ENCODE data around the gene PRPF38A. TPM values are rescaled to one million over a fixed set of nuclear protein-coding genes. Genes with fewer than 3 reads are reported as not detected.

PRPF38A gene
- total RNA-seq, 4 donors from 2014 or later, result 10.6 to 20.4 (median 14.3) TPM

- H3K4me3 ChIP-seq, result no peak overlapping the region
- DNase-seq (ENCODE audit: low spot score in 2 of 2), result no peak
- H3K36me3 ChIP-seq, result peaks cover 100% of the 10 kb centered on the region
- no peak overlapping the region for H3K27ac ChIP-seq
- no peaks in the 10 kb centered on the region for H3K4me1 ChIP-seq
- no peaks in the 10 kb centered on the region for H3K27me3 ChIP-seq
- TF ChIP-seq POLR2A (IDR thresholded peaks at IDR 0.05) (no peak), EP300 (IDR thresholded peaks at IDR 0.05) (no peak), CTCF (IDR thresholded peaks at IDR 0.05) (no peak), POLR2AphosphoS5 (IDR thresholded peaks at IDR 0.05) (no peak)
- H3K9me3 ChIP-seq, result no peaks in the 10 kb centered on the region
- no CpG with 5 or more reads among the region's 9 CpGs for WGBS
Measured at GRCh38 chr1:52357397-52357796, 47.0 kb upstream of the PRPF38A start.

- TF ChIP-seq EP300 (IDR thresholded peaks at IDR 0.05) (no peak), POLR2AphosphoS5 (IDR thresholded peaks at IDR 0.05) (no peak), CTCF (IDR thresholded peaks at IDR 0.05) (no peak), POLR2A (IDR thresholded peaks at IDR 0.05) (no peak)
- Histone ChIP-seq H3K4me1 (peaks cover 1% of the 10 kb centered on the region), H3K27ac (no peak overlapping the region), H3K36me3 (peaks cover 90% of the 10 kb centered on the region), H3K4me3 (no peak overlapping the region), H3K27me3 (no peaks in the 10 kb centered on the region), H3K9me3 (no peaks in the 10 kb centered on the region)
- no peak for DNase-seq (ENCODE audit: low spot score in 2 of 2)
- 94% methylated on average over 15 of the region's 18 CpGs for WGBS
Measured at GRCh38 chr1:52358851-52359497, 45.4 kb upstream of the PRPF38A start.

GRCh38 chr1:52359676-52360594, 44.5 kb upstream of the PRPF38A start:
- peaks cover 81% of the 10 kb centered on the region for H3K36me3 ChIP-seq
- H3K4me1 ChIP-seq, result peaks cover 11% of the 10 kb centered on the region
- no peaks in the 10 kb centered on the region for H3K27me3 ChIP-seq
- H3K4me3 ChIP-seq, result no peak overlapping the region
- no peaks in the 10 kb centered on the region for H3K9me3 ChIP-seq
- TF ChIP-seq POLR2AphosphoS5 (IDR thresholded peaks at IDR 0.05), result no peak
- no peak for TF ChIP-seq EP300 (IDR thresholded peaks at IDR 0.05)
- no peak for TF ChIP-seq CTCF (IDR thresholded peaks at IDR 0.05)
- TF ChIP-seq POLR2A (IDR thresholded peaks at IDR 0.05), result no peak
- WGBS, result 92% methylated on average over 18 of the region's 24 CpGs
- no peak for DNase-seq (ENCODE audit: low spot score in 2 of 2)
- H3K27ac ChIP-seq, result no peak overlapping the region

GRCh38 chr1:52360595-52360968, 43.8 kb upstream of the PRPF38A start:
- Histone ChIP-seq H3K27ac (no peak overlapping the region), H3K36me3 (peaks cover 74% of the 10 kb centered on the region), H3K9me3 (no peaks in the 10 kb centered on the region), H3K27me3 (no peaks in the 10 kb centered on the region), H3K4me1 (peaks cover 17% of the 10 kb centered on the region), H3K4me3 (no peak overlapping the region)
- TF ChIP-seq POLR2AphosphoS5 (IDR thresholded peaks at IDR 0.05) (no peak), CTCF (IDR thresholded peaks at IDR 0.05) (no peak), EP300 (IDR thresholded peaks at IDR 0.05) (no peak), POLR2A (IDR thresholded peaks at IDR 0.05) (no peak)
- WGBS, result 83% methylated on average over 7 of the region's 7 CpGs
- DNase-seq (ENCODE audit: low spot score in 2 of 2), result no peak

GRCh38 chr1:52364235-52364839, 40.1 kb upstream of the PRPF38A start:
- TF ChIP-seq EP300 (IDR thresholded peaks at IDR 0.05), result no peak
- TF ChIP-seq CTCF (IDR thresholded peaks at IDR 0.05), result no peak
- TF ChIP-seq POLR2A (IDR thresholded peaks at IDR 0.05), result no peak
- TF ChIP-seq POLR2AphosphoS5 (IDR thresholded peaks at IDR 0.05), result no peak
- WGBS, result 77% methylated on average over 5 of the region's 5 CpGs
- Histone ChIP-seq H3K4me1 (peaks cover 28% of the 10 kb centered on the region), H3K27ac (no peak overlapping the region), H3K36me3 (peaks cover 37% of the 10 kb centered on the region), H3K27me3 (no peaks in the 10 kb centered on the region), H3K9me3 (no peaks in the 10 kb centered on the region), H3K4me3 (no peak overlapping the region)
- DNase-seq (ENCODE audit: low spot score in 2 of 2), result no peak

Data from suprapubic skin (tissue), 4 donors.